T-helper 22 cell (primary cell): ENCODE results near the gene TMEM150C.
"Not testable (repeated sequence)": the region's sequence is repeated elsewhere in the genome, so short reads cannot be mapped to it uniquely, and the experiment has no call there.

ENCODE experiments used
- DNase-seq: peaks from one replicate; pipeline ENCODE4 v3.0.0-alpha.2; 2020; ENCODE audit warnings: low read depth

Gene TMEM150C

DNA sequence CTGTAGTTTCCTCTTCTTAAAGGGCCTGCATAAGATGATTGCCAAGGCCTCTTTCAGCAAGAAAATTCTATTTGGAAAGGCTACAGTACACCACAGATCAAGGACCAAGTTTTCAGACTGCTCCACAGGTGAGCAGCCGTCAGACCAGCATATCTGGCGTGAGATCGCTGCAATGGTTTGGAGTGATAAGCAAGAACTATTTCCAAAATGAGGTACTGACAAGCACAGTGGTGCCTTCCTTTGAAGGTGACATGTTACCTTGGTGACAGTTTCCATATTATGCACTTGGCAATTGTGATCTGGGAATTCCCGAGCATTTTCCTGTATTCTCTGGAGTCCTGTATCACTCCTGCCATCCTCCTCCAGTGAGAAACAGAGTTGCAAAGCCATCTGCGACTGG, 7.3 kb upstream of the TMEM150C start:
- no peak for DNase-seq

DNA sequence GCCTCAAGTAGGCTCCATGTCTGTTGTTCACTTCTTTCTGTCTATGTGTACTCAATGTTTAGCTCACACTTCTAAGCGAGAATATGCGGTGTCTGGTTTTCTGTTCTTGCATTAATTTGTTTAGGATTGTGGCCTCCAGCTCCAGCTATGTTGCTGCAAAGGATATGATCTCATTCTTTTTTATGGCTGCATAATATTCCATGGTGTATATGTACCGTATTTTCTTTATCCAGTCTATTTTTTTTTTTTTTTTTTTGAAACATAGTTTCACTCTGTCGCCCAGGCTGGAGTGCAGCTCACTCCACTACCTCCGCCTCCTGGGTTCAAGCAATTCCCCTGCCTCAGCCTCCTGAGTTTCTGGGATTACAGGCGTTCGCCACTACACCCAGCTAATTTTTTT, 5.7 kb upstream of the TMEM150C start:
- no peak for DNase-seq

DNA sequence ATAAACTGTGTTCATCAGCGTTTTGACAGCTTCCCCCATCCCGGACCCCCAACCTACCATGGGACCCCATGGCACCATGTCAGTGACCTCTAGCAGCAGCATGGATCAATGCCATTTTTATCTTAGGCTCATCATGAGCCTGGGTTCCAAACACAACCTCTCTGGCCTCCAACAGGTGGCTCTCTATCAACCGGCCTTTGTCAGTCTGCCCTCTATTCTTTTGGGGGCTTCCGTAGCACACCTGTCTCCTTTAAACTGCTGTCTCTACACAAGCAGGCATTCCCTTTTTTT, 721 bp upstream of the TMEM150C start:
- no peak for DNase-seq

DNA sequence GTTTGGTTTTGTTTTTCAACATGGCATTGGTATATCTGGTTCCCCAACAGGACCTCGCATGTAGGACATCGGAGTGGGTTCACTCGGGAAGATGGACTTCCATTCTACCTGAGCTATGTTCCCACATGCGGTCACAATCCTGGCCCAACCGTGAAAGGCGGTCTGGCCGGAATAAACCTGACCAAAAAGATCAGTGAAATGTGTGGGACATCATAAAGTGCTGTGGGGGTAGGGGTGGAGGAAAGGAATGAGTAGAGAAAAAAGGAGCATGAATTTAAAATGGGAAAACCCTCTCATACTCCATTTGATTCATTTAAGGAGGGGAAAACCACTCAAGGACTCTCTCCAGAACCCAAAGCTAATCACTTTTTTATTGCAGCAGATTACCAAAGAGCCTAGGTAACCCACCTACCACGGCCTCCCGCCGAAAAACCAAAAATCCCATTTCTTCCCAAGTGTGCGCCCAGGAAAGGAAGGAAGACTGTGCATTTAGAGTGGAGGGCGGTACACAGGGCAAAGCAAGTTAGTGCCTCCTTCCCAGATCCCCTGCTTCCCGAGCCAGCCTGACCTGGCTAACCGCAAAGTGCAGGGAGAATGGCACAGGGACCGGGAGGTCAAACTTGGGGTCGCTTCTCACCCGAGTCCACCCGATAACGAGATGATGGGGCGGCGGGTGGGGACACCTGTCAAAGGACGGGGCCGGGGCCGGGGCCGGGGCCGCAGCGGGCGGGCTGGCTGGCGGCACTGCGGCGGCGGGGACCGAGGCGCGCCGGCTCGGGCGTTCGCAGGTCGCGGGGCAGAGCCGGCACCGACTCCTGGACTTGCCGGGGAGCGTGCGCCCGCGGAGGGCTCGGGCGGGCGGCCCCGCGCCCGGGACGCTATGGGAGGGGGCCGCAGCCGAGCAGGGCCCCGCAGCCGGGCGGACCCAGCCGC, 669 bp downstream of the TMEM150C start:
- no peak for DNase-seq

DNA sequence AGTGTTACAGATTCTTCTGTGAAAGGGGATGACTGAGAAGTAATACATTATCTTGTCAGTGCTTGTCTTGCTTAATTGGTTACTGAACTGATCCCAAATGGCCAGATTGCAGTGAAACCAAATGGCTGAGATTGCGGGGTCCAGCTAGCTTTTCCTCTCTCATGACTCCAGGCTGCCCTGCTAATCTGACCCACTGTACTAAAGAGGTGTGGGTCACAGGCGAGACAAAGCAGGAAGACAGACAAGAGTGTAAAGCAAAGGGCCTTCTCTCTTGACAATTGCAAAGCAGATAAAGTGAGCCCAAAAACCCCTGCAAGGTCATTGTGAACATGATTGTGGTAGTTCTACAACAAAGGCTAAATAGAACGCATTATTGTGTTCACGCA, 2.1 kb downstream of the TMEM150C start:
- DNase-seq = no peak

DNA sequence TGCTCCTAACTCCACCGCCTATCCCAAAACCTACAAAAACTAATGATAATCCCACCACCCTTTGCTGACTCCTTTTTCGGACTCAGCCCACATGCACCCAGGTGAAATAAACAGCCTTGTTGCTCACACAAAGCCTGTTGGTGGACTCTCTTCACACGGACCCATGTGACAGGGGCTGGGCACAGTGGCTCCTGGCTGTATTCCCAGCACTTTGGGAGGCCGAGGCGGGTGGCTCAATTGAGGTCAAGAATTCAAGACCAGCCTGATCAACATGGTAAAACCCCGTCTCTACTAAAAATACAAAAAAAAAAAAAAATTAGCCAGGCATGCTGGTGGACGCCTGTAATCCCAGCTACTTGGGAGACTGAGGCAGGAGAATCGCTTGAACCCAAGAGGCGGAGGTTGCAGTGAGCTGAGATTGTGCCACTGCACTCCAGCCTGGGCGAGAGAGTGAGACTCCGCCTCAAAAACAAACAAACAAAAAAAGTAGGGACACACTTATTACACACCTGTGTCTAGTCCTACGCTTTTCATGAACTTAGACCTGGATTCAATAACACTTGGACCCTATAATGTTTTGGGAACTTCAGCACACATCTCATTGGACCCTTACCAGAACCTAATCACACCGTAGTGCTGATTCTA, 2.6 kb downstream of the TMEM150C start:
- DNase-seq = not testable (repeated sequence)

DNA sequence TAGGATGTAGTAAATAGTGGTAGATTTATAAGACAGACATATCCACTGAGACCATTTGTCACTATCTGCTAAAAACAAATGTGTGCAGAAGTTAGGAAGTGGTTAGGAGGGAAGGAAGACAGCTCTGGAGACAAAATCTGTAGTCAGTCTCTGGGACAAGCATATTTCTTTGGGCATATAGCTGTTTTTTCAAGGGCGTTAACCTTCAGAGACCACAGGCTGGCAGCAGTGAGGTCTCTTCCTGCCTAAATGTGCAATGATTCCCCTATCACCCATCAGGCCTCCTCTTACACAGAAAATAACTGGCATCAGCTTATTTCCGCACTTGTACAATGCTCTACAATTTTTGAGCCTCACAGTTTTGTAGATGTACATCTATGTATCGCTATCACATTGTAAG, 6.5 kb downstream of the TMEM150C start:
- no peak for DNase-seq

DNA sequence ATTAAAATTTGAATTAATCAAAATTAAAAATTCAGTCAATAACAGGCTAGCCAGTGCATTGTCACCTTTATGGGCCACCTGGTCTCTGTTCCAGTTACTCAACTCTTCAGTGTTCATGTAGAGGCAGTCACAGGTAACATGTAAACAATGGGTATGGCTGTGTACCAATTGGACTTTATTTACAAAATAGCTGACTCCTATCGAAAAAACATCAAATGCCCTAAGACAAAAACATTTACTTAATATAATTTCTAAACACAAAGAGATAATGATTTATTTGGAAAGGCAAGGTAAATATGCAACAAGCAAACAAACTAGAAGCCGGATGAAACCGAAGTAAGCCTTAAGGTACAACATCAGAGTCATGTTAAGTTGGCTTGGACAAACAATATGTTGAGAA, 8.8 kb downstream of the TMEM150C start:
- DNase-seq = no peak

DNA sequence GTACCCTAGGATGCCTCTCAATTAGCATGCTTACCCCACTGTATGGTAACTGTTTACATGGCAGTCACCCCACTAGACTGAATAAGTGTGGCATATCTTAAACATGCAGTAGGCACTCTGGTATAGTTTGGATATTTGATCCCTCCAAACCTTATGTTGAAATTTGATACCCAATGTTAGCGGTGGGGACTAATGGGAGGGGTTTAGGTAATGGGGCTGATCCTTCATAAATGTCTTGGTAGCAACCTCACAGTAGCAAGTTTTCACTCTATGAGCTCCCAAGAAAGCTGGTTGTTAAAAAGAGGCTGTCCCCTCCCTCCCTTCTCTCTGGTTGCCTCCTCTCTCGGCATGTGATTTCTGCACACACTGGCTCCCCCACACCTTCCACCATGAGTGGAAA, 10.1 kb downstream of the TMEM150C start:
- DNase-seq = no peak

DNA sequence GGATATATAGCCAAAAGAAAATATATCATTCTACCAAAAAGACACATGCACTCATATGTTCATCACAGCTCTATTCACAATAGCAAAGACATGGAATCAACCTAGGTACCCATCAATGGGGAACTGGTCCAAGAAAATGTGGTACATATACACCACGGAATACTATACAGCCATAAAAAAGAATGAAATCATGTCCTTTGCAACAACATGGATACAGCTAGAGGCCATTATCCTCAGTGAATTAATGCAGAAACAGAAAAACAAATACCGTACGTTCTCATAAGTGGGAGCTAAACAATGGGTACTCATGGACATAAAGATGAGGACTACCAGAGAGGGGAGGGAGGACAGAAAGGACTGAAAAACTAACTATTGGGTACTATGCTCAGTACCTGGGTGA, 13.9 kb downstream of the TMEM150C start:
- DNase-seq = not testable (repeated sequence)

DNA sequence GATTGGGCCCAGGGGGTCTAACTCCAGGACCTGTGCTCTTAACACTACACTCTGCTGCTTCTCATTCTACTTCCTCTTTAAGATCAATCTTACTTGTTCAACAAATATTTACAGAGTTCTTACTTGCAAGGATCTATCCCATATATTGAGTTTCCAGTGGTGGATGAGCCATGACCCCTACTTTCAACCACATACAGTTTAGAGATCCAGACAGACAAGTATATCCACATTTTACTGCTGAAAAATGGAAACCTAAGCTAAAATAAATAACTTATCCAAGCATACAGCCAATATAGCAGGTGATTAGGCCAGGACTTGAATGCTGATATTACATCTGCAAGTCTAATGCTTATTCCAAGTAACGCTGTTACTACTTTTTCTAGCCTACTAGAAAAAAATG, 18.7 kb downstream of the TMEM150C start:
- DNase-seq = no peak

DNA sequence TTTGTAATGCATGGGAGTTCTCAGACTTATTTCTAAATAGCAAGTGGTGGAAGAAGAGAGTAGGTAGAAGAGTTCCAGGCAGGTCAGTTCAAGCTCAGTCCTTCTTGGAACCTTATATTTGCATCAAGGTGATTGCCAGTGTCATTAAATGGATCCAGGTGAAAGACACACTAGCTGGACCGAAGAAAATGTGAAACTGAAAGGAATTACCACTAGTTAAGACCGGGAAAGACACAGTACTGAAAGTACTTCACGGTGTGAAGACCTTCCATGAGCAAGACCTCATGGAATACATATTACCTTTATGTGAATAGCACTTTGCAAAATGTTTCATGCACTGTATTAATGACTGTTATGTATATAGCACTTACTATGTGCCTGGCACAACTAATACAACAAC, 19.1 kb downstream of the TMEM150C start:
- no peak for DNase-seq

DNA sequence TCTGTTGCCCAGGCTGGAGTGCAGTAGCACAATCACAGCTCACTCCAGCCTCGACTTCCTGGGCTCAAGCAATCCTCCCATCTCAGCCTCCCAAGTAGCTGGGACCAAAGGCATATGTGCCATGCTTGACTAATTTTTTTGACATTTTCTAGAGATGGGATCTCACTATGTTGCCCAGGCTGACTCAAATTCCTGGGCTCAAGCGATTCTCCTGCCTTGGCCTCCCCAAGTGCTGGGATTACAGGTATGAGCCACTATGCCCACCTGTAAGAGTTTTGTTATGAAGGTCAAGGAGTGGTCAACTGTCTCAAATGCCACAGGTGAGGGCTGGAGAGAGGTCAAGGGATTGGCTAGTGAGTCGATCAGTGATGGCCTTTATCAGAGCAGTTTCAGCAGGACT, 32.5 kb downstream of the TMEM150C start:
- no peak for DNase-seq

DNA sequence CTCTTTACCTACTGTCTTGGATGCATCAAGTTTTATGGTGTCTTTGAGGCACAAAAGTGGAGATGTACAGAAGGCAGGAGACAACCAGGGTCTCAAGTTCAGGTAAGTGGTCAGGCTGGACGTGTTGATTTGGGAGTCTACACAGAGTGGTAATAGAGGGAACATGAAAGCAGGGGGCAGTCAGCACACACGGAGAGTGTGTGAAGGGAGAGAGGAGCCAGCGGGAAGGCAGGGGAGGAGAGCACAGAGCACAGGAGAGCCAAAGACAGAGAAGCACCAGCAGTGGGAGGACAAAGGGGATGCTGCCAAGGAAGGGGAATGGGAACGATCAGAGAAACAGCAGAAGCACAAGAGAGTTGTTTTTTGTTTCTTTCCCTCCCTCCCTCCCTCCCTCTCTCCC, 32.9 kb downstream of the TMEM150C start:
- no peak for DNase-seq

DNA sequence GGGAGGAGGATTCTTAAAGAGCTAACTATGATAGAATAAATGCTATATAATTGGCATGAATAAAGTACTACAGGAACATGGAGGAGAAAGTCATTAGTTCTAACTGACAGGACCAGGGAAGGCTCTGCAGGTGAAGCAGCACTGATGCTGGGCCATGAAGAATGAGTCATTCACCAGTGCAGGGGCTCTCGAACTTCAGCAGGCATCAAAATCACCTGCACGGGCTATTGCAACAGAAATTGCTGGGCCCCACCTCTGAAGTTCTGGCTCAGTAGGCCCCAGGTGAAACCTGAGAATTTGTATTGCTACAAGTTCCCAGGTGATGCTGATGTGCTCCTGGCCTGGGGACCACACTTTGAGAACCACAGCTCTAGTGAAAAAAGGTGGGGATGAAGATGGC, 33.7 kb downstream of the TMEM150C start:
- DNase-seq = no peak

DNA sequence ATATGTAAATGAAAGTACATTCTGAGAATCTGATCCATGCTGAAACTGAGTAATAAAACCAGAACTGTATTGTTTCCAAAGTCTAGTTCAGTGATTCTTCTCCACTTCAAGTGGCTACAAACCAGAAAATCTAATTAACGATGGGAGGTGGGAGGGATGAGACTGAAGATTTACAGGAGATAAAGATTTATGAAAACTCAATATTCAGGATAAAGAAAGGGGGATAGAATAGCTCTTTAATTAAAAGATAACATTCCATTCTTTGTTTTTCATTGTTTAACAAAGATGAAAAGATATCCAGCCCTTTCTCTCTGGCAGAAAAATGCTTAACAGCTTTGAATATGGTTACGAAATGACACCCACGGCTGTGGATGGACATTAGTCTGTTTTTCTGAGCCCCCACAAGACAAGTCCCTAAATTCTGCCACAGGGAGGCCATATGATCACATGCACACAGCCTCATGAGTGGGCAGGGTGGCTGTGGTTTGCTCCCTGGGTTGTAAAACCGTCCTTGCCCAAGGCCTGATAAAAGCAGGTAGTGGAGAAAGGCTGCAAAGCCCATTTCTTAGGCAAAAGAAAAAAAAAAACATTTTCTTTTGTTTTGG, 36.4 kb downstream of the TMEM150C start:
- DNase-seq = no peak

DNA sequence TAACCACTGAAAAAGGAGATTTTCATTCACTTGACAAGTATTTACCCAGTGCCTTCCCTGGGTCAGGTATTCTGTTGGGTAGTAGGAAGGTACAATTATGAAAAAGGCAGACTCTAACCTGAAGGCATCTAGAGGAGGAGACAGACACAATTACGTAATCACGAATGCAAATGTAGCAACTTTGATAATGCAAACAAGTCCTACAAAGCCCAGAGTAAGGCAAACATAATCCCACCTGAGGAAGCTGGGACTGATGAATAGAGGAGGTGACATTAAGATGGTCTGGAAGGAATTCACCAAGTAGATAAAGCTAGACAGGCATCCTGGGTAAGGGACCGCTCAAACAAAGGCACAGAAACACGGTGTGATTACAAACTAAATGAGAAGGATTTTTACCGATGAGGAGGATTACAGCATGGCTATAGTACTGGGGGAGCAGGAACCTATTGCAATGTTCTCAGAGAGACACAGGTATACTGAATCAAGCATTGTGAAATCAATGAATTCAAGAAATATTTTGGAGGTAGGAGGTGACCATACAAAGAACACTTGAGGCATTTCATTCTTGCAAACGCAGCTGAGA, 37.1 kb downstream of the TMEM150C start:
- DNase-seq = no peak

DNA sequence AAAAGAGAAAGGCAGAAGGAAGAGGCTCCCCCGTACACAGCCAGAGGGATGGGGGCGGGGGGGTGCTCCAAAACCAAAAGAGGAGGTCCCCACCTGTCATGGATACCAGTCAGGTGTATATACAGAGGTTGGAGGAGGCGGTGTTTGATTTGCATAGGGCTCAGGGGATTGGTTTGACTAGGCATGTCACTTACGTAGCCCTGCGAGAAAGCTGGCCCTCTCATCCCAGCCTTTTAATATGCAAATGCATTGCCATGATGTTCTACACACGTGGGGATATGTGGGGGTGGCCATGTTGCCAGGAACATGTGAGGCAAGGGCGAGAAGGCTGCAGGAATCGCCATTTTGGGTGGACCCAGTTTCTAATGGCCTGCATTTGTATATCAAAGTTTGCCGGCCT, 38.6 kb downstream of the TMEM150C start:
- DNase-seq = no peak

DNA sequence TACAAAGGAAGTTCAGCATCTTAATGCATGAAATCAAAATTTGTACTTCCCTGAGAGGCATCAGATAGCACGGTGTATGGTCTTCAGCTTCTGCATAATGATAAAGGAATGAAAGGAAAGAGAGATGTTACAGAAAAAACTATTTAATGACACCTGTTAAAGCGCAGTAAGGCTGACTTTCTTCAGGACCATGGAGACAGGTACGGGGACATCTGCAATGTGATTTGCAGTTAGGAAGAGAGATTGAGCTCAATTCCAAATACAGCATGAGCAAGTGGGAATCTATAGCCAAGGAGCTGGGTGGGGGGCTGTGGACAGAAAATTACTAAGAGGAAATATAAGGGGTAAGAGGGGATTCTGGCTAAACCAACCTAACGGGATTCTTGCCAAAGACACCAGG, 39.3 kb downstream of the TMEM150C start:
- no peak for DNase-seq

DNA sequence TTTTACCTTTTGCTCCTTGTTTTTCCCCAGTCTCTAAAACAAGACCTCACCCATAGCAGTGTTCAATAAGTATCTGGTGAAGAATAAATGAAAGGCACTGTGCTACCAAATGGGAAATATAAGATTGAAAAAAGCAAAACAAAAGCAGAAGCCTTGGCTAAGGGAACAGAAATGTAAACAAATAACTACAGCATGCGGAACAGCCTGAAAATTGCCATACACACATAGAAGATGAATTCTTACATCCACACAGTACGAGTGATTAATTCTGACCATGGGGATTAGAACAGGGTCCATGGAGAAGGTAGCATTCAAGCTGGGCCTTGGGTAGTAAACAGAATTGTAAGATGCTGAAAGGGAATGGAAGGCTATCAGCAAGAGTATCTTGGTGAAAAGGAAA, 40.5 kb downstream of the TMEM150C start:
- no peak for DNase-seq

DNA sequence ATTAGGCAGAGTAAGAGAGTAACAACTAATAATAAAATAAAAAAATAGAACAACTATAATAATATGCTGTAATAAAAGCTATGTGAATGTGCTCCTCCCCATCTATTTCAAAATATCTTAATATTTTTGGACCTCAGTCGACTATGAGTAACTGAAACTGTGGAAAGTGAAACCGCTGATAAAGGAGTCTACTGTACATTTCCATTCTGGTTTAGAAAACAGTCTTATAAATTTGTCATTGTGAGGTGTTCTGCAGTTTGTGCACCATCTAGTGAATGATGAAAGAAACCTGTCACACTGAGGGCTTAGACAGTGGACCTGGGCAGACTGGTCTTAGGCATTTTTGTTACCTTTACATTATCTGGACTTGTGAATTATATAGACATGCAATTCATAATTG, 42.0 kb downstream of the TMEM150C start:
- DNase-seq = no peak

DNA sequence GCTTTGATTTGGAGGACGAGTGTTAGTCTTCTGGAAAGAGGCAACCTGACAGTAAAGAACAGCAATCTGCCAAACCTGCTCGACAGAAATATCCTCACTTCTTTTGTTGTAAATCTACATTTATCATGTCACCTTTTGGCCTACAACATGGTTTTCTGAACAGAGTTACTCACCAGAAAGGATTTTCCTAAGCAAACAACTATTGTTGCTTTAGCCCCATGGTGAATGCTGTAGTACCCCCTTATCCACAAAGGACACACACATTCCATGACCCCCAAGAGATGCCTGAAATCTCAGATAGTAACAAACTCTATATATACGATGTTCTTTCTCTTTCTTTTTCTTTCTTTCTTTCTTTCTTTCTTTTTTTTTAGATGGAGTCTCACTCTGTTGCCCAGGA, 42.7 kb downstream of the TMEM150C start:
- no peak for DNase-seq

DNA sequence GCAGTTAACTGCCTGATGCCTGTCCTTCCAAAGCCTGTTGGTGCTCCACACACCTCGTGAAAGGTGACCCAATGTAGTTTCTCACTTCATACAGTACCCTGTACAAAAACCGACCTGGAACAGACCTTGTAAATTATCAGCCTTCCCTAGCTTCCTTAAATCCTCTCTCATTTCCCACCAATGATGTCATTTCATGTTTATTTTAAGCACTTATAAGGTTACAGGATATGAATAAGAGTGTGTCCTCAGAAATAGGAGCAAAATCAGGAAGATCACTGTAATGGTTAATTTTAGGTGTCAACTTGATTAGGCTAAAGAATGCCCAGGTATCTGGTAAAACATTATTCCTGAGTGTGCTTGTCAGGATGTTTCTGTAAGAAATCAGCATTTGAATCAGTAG, 44.7 kb downstream of the TMEM150C start:
- no peak for DNase-seq
